HUDEP-2 (cell line): ENCODE data around the gene SYT7.
A peak's percentile ranks its signal among the peaks of the same experiment; 100 is the strongest.
"Not testable (repeated sequence)": the region's sequence is repeated elsewhere in the genome, so short reads cannot be mapped to it uniquely, and the experiment has no call there.

Experiments used
- DNase-seq, 76 experiments: peaks; one replicate each; lab custom pipeline; 2025; ENCODE audit not compliant: unreplicated experiment in 76 of 76; lab: John Stamatoyannopoulos, UW

Gene SYT7, protein sequence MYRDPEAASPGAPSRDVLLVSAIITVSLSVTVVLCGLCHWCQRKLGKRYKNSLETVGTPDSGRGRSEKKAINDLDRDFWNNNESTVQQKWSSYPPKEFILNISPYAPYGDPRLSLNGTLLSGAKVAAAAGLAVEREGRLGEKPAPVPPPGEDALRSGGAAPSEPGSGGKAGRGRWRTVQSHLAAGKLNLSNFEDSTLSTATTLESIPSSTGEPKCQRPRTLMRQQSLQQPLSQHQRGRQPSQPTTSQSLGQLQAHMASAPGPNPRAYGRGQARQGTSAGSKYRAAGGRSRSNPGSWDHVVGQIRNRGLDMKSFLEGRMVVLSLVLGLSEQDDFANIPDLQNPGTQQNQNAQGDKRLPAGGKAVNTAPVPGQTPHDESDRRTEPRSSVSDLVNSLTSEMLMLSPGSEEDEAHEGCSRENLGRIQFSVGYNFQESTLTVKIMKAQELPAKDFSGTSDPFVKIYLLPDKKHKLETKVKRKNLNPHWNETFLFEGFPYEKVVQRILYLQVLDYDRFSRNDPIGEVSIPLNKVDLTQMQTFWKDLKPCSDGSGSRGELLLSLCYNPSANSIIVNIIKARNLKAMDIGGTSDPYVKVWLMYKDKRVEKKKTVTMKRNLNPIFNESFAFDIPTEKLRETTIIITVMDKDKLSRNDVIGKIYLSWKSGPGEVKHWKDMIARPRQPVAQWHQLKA

DNA sequence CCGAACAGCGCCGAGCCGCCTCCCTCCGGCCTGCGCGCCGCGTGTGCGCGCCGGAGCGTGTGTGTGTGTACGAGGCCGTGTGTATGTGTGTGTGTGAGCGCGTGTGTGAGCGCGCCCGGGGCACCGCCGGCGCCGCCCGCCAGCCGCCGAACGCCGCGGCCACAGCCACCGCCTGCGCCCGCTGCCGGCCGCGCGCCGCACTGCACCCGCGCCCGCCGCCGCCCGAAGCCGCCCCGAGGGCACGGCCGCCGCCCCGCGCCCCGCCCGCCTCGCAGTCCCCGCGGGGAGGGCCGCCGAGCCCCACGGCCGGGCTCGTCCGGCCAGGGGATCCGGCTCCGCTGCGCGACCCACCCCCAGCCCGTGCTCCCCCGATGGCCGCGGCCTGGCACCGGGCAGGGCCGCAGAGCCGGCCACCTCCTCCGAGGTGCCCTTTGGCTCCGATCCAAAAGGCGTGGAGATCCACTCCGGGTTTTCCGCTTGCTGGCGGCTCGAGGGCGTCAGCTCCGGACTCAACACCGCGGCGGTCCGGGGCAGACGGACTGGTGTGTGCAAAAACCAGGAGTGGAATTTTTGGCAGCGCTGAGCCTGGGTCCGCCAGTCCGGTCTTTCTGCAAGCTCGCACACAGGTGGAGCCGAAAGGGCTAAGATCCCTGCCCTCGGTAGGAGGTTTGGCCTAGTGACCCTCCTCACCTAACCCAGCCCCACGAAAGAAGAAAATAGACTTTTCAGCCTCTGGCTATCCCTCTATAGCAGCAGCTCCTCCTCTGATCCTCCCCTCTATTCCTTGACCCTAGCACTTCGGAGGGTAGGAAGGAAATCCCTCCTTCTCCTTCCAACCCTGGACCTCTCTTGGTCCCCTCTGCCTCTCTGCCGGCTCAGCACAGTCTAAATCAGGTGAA lies at the start of gene SYT7:
Gene SYT7, minus strand, starts transcription at position 47 of the 899 bp plus-strand sequence. CDS start 256 bp downstream, outside the sequence.
- peak in 74 of 76 experiments; percentile 18 to 94 (median 80) for DNase-seq

DNA sequence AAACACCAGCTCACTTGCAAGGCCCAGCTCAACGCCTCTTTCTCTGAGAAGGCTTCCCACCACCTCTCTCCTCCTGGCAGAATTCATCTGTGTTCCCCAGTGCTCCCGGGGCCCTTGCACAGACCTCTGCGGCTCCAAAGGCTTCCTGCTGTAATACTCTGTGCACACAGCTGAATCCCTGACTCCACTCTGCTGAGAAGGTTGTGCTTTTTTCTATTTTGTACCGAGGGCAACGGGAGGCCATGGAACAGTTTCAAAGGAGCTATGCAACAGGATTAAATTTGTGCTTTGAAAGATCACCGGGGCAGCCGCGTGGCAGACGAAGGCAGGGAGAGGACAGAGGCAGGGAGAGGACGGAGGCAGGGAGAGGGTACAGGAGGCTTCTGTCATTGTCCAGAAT lies 49.2 kb upstream of the SYT7 start:
- no peak for DNase-seq

DNA sequence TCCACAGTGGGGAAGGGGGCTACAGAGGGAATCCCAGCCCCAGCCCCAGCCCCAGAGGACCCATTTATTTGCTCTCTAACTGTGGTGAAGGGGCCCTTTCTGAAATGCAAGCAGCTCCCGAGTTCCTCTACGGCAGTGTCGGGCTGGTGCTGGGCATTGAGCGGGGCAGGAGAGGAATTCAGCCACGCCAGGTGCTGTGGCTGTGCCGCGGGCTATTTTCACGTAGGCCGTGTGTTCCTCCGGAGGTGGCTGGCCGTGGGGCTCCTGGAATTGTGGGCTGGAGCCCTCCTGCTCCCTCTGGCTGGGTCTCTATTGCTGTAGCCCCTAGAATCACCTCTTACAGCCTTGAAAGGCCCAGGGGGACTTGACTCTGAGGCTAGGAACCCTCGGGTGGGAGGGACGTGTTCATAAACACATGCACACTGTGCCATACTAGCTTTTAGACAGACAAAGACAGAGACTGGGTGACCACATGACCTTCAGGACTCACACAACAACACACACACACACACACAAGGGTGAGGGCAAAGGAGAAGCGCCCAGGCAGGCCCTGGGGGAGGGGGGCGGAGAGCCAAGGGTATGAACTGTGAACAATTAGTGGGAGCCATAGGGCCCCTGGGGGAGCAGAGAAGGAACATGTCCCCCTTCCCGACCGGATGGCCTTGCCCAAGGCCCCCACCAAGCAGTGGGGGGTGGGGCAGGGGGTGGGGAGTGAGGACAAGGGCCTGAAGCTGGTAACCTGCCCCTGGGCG lies 48.4 kb upstream of the SYT7 start:
- no peak for DNase-seq

DNA sequence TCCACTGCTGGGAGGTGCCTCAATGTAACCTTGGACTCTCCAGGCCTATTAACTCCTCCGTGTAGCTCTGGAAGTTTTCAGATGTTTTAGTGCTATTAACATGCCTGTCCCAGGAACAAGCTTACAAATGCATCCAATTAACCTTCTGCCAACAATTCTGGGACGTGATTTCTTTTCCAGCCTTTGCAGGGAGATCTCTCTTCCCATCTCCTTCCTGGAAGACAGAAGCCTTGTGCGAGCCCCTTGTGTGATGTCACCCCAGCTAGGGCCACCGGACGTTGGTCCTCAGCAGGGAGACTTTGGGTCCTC lies 47.7 kb upstream of the SYT7 start:
- no peak for DNase-seq

DNA sequence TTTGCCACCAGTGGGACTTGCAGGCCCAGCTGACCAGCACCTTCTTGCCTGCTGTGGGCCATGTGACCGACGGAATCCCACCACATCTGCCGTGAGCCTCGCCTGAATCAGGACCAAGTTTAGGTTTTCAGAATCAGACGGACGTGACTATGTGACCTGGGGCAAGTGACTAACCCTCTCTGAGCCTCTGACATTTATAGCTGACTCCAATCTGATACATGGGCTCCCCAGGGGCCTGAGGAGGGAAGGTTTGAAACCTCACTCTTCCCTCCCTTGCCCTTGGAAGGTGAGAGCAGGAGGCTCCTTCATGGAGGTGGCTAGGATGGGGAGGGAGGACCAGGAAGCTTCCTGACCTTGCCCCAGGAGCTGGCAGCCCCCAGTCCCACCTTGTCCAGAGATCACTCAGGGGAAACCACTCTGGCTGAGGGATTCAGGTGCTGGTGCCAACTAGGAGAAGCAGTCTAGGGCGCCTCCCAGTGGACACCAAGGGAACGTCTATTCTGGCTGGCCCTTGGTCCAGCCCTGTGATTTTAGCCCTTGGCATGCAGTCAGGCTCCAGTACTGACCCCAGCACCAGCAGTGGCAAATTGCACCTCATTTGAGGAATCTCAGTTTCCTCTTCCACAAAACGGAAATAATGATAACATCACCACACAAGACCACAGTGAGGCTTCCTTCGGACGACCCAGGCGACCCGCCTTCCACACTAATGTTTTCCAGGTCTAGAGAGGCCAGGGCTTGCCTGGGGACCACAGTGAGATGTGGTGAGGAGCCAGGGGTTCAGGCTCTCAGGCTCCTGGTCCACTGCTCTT lies 47.2 kb upstream of the SYT7 start:
- DNase-seq = peak in 29 of 76 experiments; percentile 0 to 63 (median 19)

DNA sequence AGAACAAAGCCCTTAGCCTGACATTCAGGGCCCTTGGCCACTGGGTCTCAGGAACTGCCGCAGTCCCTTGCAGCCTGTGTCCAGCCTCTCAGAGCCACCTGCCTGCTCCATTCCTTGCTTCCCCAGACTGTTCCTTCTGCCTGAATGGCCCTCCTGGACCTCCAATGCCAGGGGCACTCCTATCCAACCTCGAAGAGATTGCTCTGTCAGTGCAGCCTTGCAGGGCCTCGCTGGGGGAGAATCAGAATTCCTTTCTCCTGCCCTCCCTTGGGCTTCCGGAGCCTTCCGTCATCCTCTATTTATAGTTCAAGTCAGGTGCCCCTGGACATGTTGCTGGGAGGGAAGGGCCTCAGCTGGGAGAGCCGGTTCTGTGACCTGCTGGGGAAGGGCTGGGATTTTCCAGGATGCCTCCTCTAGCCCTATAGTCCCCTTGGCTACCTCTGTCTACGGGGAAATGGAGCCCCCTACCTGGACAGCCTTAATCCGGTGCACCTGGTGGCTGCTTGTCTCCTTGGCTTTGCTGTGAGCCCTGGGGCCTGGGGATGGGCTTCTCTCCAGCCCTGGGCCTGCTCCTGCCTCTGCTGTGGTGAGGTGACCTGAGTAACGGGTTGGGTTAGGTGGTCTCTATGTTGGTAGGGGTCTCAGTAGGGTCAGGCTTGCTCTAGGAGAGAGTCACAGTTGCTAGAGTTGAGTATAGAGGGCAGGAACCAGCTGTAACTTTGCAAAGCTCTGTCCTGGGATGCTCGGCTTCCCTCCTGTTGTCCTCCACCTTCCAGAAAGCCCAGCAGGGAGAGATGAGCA lies 45.9 kb upstream of the SYT7 start:
- DNase-seq = no peak

DNA sequence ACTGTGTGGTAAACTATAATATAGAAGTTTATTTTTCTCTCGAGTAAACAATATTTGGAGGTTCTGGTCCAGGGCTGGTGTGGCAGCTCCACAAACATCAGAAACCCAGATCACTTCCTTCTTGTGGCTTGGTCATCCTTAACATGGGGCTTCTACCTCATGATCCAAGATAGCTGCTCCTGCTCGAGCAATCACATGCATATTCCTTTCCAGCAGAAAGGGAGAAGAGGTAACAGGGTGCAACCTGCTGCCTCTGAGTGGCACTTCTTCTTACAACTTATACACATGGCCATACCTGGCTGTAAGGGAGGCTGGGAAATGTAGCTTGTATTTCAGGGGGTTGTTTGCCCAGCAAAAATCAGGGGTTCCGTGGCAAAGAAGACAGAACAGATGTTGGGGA lies 44.6 kb upstream of the SYT7 start:
- no peak for DNase-seq

DNA sequence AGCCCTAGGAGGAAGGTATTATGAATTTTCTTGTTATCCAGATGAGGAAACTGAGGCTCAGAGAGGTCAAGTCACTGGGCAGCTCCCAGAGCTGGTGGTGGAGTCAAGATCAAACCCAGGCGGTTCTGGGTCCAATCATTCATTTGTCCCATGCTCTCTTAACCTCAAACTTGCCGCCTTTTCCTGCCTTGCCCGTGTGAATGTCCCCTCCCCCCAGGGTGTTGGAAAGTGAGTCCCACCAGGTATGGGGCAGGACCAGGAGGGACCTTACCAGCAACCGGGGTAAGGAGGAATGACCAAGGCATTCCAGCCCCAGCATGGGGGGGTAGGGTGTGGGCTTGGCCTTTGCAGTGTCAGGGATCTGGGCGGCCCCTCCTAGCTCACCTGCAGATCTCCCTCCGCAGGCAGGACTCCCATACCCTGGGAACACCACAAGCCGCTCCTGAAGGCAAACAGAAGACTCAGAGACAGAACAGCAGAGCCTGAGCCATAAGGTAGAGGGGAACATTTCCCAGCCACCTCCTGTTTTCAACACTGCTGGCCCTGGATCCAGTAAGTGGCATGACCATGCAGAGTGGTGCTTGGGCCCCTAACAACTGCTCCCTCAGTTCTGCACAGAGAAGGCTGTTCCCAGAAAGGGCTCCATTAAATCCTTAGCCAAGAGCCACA lies 41.2 kb upstream of the SYT7 start:
- DNase-seq = no peak

DNA sequence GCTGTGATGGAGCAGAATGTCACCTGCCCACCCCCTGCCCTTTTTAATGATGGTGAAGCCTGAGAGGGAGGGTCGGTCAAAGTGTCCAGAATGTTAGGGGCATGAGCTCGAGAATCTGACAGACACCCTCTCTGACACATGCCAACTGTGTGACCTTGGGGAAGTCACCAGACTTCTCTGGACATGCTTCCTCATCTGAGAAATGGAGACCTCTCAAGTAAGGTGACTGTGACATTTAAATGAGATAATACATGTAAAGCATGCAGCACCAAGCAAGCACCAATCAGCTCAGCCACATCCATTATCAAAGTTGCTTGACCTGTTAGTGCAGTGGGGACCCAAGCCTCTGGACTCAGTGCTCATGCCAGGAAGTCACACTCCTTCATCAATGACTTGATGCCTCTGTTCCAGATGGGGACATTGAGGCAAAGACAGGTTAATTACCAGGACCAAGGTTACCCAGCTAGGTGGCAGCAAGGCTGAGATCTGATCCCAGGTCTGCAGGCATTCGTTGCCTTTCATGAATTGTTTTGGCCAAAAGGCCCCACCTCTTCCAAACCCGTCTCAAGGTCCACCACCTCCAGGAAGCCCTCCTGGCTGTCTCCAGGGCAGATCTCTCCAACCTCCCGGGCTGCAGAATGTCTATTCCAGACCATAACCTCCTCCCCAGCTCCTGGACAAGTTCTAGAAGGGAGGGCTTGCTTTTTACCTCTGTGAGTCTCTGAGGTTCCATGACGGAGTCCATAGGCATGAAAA lies 38.8 kb upstream of the SYT7 start:
- no peak for DNase-seq

DNA sequence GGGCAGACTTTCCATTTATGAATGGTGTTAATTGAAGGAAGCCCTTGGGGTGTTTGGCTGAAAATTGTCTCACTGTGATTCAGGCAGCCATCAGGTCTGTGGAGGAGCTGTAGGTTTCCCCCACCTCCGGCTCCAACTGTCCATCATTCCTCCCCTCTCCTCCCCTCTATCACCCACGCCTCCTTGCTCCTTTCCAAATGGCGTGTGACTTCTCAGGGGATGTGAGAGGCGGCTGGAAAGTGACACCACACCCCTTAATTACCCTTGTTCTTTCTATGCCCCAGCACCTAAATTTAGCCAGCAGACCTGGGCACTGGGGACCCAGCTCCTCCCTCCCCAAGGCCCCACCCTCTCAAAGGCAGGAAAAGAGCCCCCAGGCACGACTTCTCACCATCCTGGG lies 38.1 kb upstream of the SYT7 start:
- DNase-seq = no peak

DNA sequence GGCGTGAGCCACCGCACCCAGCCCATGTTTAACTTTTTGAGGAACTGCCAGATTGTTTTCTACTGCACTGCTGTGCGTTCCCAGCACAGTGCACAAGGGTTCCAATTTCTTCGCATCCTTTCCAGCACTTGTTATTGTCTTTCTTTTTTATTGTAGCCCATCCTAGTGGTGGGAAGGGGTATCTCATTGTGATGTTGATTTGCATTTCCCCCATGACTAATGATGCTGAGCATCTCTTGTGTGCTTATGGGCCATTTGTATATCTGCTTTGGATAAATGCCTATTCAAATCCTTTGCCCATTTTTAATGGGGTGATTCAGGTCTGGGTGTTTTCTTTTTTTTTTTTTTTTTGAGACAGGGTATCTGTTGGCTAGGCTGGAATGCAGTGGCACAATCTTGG lies 36.6 kb upstream of the SYT7 start:
- no peak for DNase-seq

DNA sequence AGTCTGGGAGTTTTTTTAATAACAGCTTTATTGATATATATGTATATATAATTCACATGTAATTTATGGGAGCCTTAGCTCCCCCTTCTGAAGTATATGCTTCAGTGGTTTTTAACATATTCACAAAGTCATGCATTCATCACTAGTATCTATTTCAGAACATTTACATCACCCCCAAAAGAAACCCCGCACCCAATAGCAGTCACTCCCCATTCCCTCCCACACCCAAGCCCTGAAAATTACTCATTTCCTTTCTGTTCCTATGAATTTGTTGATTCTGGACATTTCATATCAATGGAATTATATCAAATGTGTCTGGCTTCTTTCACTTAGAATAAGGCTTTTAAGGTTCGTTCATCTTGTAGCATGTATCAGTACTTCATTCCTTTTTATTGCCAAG lies 35.6 kb upstream of the SYT7 start:
- DNase-seq = no peak

DNA sequence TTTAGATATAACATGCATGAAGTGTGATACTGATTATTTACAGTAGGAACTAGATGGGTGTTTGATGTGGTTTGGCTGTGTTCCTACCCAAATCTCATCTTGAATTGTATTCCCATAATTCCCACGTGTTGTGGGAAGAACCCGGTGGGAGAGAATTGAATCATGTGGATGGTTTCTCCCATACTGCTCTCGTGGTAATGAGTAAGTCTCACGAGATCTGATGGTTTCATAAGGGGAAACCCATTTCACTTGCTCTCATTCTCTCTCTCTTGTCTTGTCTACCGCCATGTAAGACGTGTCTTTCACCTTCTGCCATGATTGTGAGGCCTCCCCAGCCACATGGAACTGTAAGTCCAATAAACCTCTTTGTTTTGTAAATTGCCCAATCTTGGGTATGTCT lies 33.9 kb upstream of the SYT7 start:
- DNase-seq = not testable (repeated sequence)

DNA sequence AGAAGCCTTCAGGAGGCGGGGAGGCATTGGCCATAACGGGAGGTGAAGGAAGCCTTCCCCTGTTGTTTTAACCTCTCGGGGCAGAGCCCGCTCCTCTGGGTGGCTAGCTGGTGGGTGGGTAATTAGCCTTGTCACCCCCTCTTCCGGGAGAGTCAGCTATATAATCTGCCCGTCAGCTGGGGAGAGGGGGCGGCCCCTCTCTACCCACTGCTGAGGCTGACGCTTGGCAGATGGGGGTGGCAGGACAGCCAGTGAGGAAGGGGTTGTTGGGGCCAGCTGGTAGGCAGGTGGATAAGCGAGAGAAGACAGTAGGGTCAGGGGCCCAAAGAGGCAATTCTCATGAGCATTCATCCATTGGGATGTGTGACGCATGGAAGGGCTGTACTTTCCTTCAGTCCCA lies 33.0 kb upstream of the SYT7 start:
- DNase-seq = no peak

DNA sequence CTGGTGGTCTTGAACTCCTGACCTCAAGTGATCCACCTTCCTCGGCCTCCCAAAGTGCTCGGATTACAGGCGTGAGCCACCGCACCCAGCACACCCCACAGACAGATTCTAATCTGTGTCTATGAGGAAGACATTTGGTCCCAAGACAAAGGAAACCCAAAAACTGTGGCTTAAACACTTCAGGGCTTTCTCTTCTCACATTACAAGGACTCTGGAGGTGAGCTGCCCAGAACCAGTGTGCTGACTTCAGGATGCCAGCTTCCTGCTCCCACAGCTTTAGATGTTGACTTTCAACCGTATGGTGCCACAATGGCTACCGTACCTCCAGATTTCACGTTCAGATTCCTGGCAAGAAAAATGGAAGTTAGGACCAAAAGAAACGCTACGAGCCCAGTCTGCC lies 32.2 kb upstream of the SYT7 start:
- no peak for DNase-seq

DNA sequence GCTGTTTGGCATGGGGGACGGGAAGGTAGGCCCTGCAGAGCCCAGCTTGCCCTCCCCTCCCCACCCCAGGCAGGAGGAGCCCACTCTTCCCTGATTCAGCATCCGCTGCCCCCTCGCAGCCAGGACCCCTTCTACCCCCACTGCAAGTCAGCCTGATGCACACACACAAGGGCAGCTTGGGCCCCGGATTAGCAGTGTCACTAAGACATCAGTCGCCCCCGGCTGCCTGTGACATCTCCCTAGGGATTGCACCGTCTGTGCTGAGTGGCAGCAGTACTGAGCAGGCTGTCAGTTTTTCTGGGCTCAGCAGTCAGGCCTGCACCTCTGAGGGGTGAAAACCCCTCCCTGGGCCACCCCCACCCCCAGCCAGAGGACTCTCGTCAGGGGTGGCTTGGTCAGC lies 30.4 kb upstream of the SYT7 start:
- DNase-seq = no peak

DNA sequence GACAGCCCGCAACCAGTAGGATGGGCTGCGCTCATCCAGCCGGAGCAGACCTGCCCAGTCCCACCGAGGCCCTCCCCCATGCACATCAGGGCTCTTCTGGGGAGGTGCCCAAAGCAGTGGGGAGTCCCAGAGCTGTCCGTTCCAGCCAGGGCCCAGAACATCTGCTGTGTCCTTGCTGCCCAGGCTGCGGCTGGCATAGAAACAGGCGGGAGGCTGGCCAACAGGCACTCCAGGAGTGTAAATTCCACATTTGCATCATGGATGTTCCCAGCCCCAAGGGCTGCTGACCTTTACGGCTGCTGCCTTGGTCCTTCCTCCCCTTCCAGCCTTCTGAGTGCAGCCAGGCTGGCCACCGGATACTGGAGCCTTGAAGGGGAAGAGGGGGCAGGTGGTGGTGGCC lies 30.0 kb upstream of the SYT7 start:
- DNase-seq = no peak

DNA sequence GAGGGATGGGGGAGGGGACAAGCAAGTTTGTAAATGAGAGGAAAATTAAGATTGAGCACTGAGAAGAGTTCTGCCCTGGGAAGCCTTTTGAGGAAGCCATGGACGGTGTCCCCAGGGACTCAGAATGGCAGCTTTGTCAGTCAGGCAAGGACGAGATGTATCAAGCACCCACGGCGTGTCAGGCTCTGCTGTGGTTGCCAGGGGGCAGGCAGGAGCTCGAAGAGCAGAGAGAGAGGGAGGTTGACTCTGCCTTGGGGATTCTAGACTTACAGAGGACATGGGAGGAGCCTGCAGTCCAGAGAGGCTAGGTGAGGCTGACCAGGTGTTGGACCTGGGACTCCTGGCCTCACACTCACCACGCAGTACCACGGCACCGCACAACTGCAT lies 29.1 kb upstream of the SYT7 start:
- DNase-seq = no peak
